Progenitor cell of endocrine pancreas (in vitro differentiated cells): ENCODE measurements around the gene SLC35E1. TPM values are rescaled to one million over a fixed set of nuclear protein-coding genes. Genes with fewer than 3 reads are reported as not detected.

Source experiments
- DNase-seq: peaks from one replicate; pipeline ENCODE4 v3.0.0; 2021; ENCODE audit warnings: low spot score; ENCODE audit not compliant: unreplicated experiment
- H3K27ac Mint-ChIP-seq: 2 replicates; pipeline ENCODE4 v1.8.0; 2021; ENCODE audit warnings: mild to moderate bottlenecking, moderate library complexity, mixed read lengths
- H3K27me3 Mint-ChIP-seq: 2 replicates; pipeline ENCODE4 v1.8.0; 2021; ENCODE audit warnings: mixed read lengths
- H3K36me3 Mint-ChIP-seq: 2 replicates; pipeline ENCODE4 v1.8.0; 2022; ENCODE audit warnings: mixed read lengths; ENCODE audit not compliant: insufficient read depth
- H3K4me1 Mint-ChIP-seq: 2 replicates; pipeline ENCODE4 v1.8.0; 2021; ENCODE audit warnings: low read depth, mixed read lengths
- H3K4me3 Mint-ChIP-seq: 2 replicates; pipeline ENCODE4 v1.8.0; 2021; ENCODE audit warnings: low read depth, mild to moderate bottlenecking, moderate library complexity, mixed read lengths
- H3K9me3 Mint-ChIP-seq: 2 replicates; pipeline ENCODE4 v1.8.0; 2021; ENCODE audit warnings: low read depth, mixed read lengths
- CTCF ChIP-seq: fragments of 200-600 bp; sonication (generic); IDR thresholded peaks from one replicate; pipeline ENCODE4 v1.5.0; 2021; ENCODE audit warnings: antibody characterized with exemption, mild to moderate bottlenecking; ENCODE audit not compliant: unreplicated experiment
- total RNA-seq: library from RNA; stranded (reverse); gene quantifications from 2 replicates; pipeline ENCODE4 v1.2.1, GENCODE V29; 2021

Gene SLC35E1
- total RNA-seq, 1 donor from 2014 or later: 49.1 TPM

- TF ChIP-seq CTCF: no peak
- peaks cover 10% of the 10 kb centered on the region for H3K4me1 Mint-ChIP-seq
- H3K36me3 Mint-ChIP-seq: no peaks in the 10 kb centered on the region
- H3K27me3 Mint-ChIP-seq: no peaks in the 10 kb centered on the region
- no peak for DNase-seq
- H3K27ac Mint-ChIP-seq: peak overlapping the region; percentile 30
- no peaks in the 10 kb centered on the region for H3K9me3 Mint-ChIP-seq
- H3K4me3 Mint-ChIP-seq: no peak overlapping the region
These were observed 46.0 kb upstream of the SLC35E1 start for GRCh38 chr19:16618248-16618647.

- H3K27me3 Mint-ChIP-seq: no peaks in the 10 kb centered on the region
- peaks cover 9% of the 10 kb centered on the region for H3K4me1 Mint-ChIP-seq
- no peak for TF ChIP-seq CTCF
These were observed 43.6 kb upstream of the SLC35E1 start for GRCh38 chr19:16615808-16616207.

GRCh38 chr19:16614941-16615340 is 42.7 kb upstream of the SLC35E1 start:
- no peak for DNase-seq
- Mint-ChIP-seq H3K9me3 (no peaks in the 10 kb centered on the region), H3K4me1 (peaks cover 5% of the 10 kb centered on the region), H3K36me3 (no peaks in the 10 kb centered on the region), H3K4me3 (no peak overlapping the region), H3K27ac (peak overlapping the region; percentile 35), H3K27me3 (no peaks in the 10 kb centered on the region)
- no peak for TF ChIP-seq CTCF

More at GRCh38 chr19:16615808-16616207, 43.6 kb upstream of the SLC35E1 start:
- no peak overlapping the region for H3K4me3 Mint-ChIP-seq
- H3K36me3 Mint-ChIP-seq: no peaks in the 10 kb centered on the region
- H3K9me3 Mint-ChIP-seq: no peaks in the 10 kb centered on the region
- no peak for DNase-seq
- H3K27ac Mint-ChIP-seq: no peak overlapping the region

GRCh38 chr19:16613841-16614240 is 41.6 kb upstream of the SLC35E1 start:
- Mint-ChIP-seq H3K27me3 (no peaks in the 10 kb centered on the region), H3K4me1 (peaks cover 5% of the 10 kb centered on the region), H3K4me3 (no peak overlapping the region), H3K27ac (no peak overlapping the region), H3K9me3 (no peaks in the 10 kb centered on the region), H3K36me3 (no peaks in the 10 kb centered on the region)
- no peak for TF ChIP-seq CTCF
- no peak for DNase-seq

GRCh38 chr19:16612636-16613035 is 40.4 kb upstream of the SLC35E1 start:
- no peak overlapping the region for H3K4me3 Mint-ChIP-seq
- no peak for TF ChIP-seq CTCF
- peaks cover 5% of the 10 kb centered on the region for H3K4me1 Mint-ChIP-seq
- no peaks in the 10 kb centered on the region for H3K9me3 Mint-ChIP-seq
- H3K27me3 Mint-ChIP-seq: no peaks in the 10 kb centered on the region
- DNase-seq: no peak
- no peak overlapping the region for H3K27ac Mint-ChIP-seq
- no peaks in the 10 kb centered on the region for H3K36me3 Mint-ChIP-seq
